ENCODE measurements around the gene SLC15A3. TPM values are rescaled to one million over a fixed set of nuclear protein-coding genes. Genes with fewer than 3 reads are reported as not detected.

Gene SLC15A3
- total RNA-seq, 1 experiment from 2014 or later, result 0.43 TPM

GRCh38 chr11:60918939-60919265 lies 33.1 kb downstream of the SLC15A3 start:
- Histone ChIP-seq H3K9me3 (no peaks in the 10 kb centered on the region), H3K27me3 (replicated peaks; ENCODE audit: control insufficient read depth, insufficient read depth, low read length) (no peaks in the 10 kb centered on the region), H3K4me1 (peaks cover 22% of the 10 kb centered on the region), H3K4me3 (ENCODE audit: low read depth, low read length) (no peak overlapping the region), H3K36me3 (ENCODE audit: control insufficient read depth, insufficient read depth, low read length) (no peaks in the 10 kb centered on the region)
- TF ChIP-seq CTCF (IDR thresholded peaks at IDR 0.05; ENCODE audit: insufficient read depth in 1 of 2, low read depth in 1 of 2, low read length in 1 of 2, severe bottlenecking in 1 of 2, unreplicated experiment in 1 of 2), result no peak
- H3K9me3 Mint-ChIP-seq (ENCODE audit: unreplicated experiment), result no peaks in the 10 kb centered on the region
- intact Hi-C loops (cut with micrococcal nuclease; ENCODE audit: unreplicated experiment), result loop anchor here (5.0 kb wide), 1 partner anchor 208 kb away; no protein-coding TSS in a partner anchor
- ChIA-PET CTCF (no interaction called here), POLR2A (no interaction called here)
- no peaks in the 10 kb centered on the region for H3K27me3 Mint-ChIP-seq (ENCODE audit: insufficient read depth, unreplicated experiment)
- BruUV-seq (replicated peaks), result no TSS peak
- no peak overlapping the region for H3K27ac Mint-ChIP-seq (ENCODE audit: unreplicated experiment)
- H3K36me3 Mint-ChIP-seq (ENCODE audit: insufficient read depth, unreplicated experiment), result peaks cover 27% of the 10 kb centered on the region
- peaks cover 7% of the 10 kb centered on the region for H3K4me1 Mint-ChIP-seq (ENCODE audit: low read depth, unreplicated experiment)
- H3K4me3 Mint-ChIP-seq (ENCODE audit: unreplicated experiment), result no peak overlapping the region
- DNase-seq, result no peak

GRCh38 chr11:60918251-60918938 lies 33.6 kb downstream of the SLC15A3 start:
- Mint-ChIP-seq H3K4me1 (ENCODE audit: low read depth, unreplicated experiment) (peaks cover 7% of the 10 kb centered on the region), H3K9me3 (ENCODE audit: unreplicated experiment) (no peaks in the 10 kb centered on the region), H3K27me3 (ENCODE audit: insufficient read depth, unreplicated experiment) (no peaks in the 10 kb centered on the region), H3K27ac (ENCODE audit: unreplicated experiment) (no peak overlapping the region), H3K36me3 (ENCODE audit: insufficient read depth, unreplicated experiment) (peaks cover 29% of the 10 kb centered on the region), H3K4me3 (ENCODE audit: unreplicated experiment) (no peak overlapping the region)
- POLR2A ChIA-PET, result no interaction called here
- TF ChIP-seq CTCF (IDR thresholded peaks at IDR 0.05; ENCODE audit: insufficient read depth in 1 of 2, low read depth in 1 of 2, low read length in 1 of 2, severe bottlenecking in 1 of 2, unreplicated experiment in 1 of 2), result no peak
- H3K27me3 ChIP-seq (replicated peaks; ENCODE audit: control insufficient read depth, insufficient read depth, low read length), result no peaks in the 10 kb centered on the region
- no peaks in the 10 kb centered on the region for H3K9me3 ChIP-seq
- BruUV-seq (replicated peaks), result no TSS peak
- H3K36me3 ChIP-seq (ENCODE audit: control insufficient read depth, insufficient read depth, low read length), result no peaks in the 10 kb centered on the region
- peaks cover 24% of the 10 kb centered on the region for H3K4me1 ChIP-seq
- no peak overlapping the region for H3K4me3 ChIP-seq (ENCODE audit: low read depth, low read length)
- intact Hi-C loops (cut with micrococcal nuclease; ENCODE audit: unreplicated experiment), result loop anchor here (5.0 kb wide), 1 partner anchor 209 kb away; no protein-coding TSS in a partner anchor
- CTCF ChIA-PET, result no interaction called here
- peak in 1 of 2 experiments; percentile 44 for DNase-seq

DNA sequence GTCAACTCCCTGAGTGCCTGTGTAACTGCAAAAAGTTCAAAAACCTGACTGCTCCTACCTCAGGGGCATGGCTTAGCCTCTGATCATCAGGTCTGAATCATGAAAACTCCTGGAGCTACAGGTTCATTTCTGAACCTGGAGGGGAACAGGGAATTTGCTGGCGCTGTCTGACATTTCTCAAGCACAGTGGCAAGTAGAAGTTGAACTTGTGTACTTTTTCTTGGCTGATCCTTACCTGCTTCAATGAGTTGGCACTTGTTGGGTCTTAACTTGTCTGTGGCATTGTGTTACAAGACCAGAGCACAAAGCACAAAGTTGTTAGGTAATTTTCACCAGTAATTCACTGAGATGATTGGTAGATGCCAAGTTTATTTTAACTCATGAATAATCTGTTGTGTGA lies 34.7 kb downstream of the SLC15A3 start:
- peaks cover 28% of the 10 kb centered on the region for H3K4me1 ChIP-seq
- no peaks in the 10 kb centered on the region for H3K9me3 Mint-ChIP-seq (ENCODE audit: unreplicated experiment)
- no peaks in the 10 kb centered on the region for H3K36me3 ChIP-seq (ENCODE audit: control insufficient read depth, insufficient read depth, low read length)
- H3K4me1 Mint-ChIP-seq (ENCODE audit: low read depth, unreplicated experiment), result peaks cover 7% of the 10 kb centered on the region
- TF ChIP-seq CTCF (IDR thresholded peaks at IDR 0.05; ENCODE audit: insufficient read depth in 1 of 2, low read depth in 1 of 2, low read length in 1 of 2, severe bottlenecking in 1 of 2, unreplicated experiment in 1 of 2), result no peak
- H3K27me3 Mint-ChIP-seq (ENCODE audit: insufficient read depth, unreplicated experiment), result no peaks in the 10 kb centered on the region
- no peak overlapping the region for H3K4me3 ChIP-seq (ENCODE audit: low read depth, low read length)
- intact Hi-C loops (cut with micrococcal nuclease; ENCODE audit: unreplicated experiment), result loop anchor here (5.0 kb wide), 1 partner anchor 210 kb away; no protein-coding TSS in a partner anchor
- H3K27ac Mint-ChIP-seq (ENCODE audit: unreplicated experiment), result no peak overlapping the region
- no peak overlapping the region for H3K4me3 Mint-ChIP-seq (ENCODE audit: unreplicated experiment)
- BruUV-seq (replicated peaks), result no TSS peak
- DNase-seq, result no peak
- ChIA-PET CTCF (interaction anchor here (0.9 kb wide), 1 partner anchor 30 kb away, joined by 3 read pairs; no protein-coding TSS in a partner anchor), POLR2A (no interaction called here)
- H3K9me3 ChIP-seq, result no peaks in the 10 kb centered on the region
- H3K36me3 Mint-ChIP-seq (ENCODE audit: insufficient read depth, unreplicated experiment), result peaks cover 25% of the 10 kb centered on the region
- H3K27me3 ChIP-seq (replicated peaks; ENCODE audit: control insufficient read depth, insufficient read depth, low read length), result no peaks in the 10 kb centered on the region

Data from Caco-2 (cell line).